ENCODE data around the gene GABRA5. TPM values are rescaled to one million over a fixed set of nuclear protein-coding genes. Genes with fewer than 3 reads are reported as not detected.

GABRA5 gene
- total RNA-seq, 1 donor from 2014 or later = 0.21 TPM

DNA sequence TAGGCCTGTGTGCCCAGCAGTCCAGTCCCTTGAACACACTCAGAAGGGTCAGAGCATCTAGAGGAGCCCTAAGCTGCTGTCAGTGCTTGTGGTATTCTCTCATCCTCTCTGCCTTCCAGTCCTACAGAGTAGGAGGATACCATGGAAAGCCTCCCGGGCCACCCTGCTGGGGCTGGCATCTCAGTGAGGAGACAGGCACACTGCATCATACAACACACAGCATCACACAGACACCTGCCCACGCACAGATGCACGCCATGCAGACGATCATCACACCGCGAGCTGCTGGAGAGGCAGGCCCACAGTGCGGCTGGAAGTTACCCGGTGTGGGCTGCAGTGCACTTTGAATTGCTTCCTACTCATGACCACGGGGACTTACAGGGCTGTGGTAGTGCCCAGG lies 15.2 kb downstream of the GABRA5 start:
- Histone ChIP-seq H3K4me3 (ENCODE audit: low read depth, low read length) (no peak overlapping the region), H3K36me3 (ENCODE audit: control insufficient read depth, insufficient read depth, low read length) (no peaks in the 10 kb centered on the region), H3K27me3 (ENCODE audit: control insufficient read depth, insufficient read depth, low read length) (no peaks in the 10 kb centered on the region)
- DNase-seq (ENCODE audit: low read depth) = no peak
- TF ChIP-seq, protein P1, sequence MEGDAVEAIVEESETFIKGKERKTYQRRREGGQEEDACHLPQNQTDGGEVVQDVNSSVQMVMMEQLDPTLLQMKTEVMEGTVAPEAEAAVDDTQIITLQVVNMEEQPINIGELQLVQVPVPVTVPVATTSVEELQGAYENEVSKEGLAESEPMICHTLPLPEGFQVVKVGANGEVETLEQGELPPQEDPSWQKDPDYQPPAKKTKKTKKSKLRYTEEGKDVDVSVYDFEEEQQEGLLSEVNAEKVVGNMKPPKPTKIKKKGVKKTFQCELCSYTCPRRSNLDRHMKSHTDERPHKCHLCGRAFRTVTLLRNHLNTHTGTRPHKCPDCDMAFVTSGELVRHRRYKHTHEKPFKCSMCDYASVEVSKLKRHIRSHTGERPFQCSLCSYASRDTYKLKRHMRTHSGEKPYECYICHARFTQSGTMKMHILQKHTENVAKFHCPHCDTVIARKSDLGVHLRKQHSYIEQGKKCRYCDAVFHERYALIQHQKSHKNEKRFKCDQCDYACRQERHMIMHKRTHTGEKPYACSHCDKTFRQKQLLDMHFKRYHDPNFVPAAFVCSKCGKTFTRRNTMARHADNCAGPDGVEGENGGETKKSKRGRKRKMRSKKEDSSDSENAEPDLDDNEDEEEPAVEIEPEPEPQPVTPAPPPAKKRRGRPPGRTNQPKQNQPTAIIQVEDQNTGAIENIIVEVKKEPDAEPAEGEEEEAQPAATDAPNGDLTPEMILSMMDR (IDR thresholded peaks at IDR 0.05; ENCODE audit: insufficient read depth, low read length, poor library complexity, severe bottlenecking) = no peak

DNA sequence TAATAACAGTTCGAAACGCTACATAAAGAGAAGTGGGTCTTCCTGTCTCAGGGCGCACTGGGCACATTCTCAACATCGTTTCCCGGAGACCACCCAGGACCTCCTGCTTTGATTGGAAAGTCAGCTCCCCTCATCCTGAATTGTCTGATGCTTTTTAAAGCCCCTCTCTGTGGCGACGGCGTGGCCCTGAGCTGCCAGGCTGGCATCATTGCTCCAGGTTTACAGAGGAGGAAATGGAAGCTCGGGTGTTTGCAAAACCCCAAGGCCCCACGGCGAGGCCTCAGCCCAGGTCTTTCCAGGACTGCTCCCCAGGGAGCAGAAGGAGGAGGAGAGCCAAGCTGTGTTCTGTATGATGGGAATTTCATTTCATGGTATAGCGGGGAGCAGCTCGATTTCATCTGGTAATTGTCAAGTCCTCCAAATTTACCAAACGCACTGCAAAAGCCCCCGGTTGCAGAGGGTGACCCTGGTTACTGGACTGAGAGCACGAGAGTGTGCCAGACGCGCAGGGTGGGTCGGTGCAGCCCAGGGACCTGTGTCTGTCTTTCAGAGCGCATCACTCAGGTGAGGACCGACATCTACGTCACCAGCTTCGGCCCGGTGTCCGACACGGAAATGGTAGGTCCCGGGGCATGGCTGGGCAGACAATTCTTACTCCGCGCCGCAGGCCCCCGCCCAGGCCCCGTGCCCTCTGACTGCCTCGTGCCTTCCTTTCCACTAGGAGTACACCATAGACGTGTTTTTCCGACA lies 15.9 kb downstream of the GABRA5 start:
- Histone ChIP-seq H3K4me3 (ENCODE audit: low read depth, low read length) (no peak overlapping the region), H3K27me3 (ENCODE audit: control insufficient read depth, insufficient read depth, low read length) (no peaks in the 10 kb centered on the region), H3K36me3 (ENCODE audit: control insufficient read depth, insufficient read depth, low read length) (no peaks in the 10 kb centered on the region)
- TF ChIP-seq, protein P1 (IDR thresholded peaks at IDR 0.05; ENCODE audit: insufficient read depth, low read length, poor library complexity, severe bottlenecking) = no peak
- DNase-seq (ENCODE audit: low read depth) = no peak

DNA sequence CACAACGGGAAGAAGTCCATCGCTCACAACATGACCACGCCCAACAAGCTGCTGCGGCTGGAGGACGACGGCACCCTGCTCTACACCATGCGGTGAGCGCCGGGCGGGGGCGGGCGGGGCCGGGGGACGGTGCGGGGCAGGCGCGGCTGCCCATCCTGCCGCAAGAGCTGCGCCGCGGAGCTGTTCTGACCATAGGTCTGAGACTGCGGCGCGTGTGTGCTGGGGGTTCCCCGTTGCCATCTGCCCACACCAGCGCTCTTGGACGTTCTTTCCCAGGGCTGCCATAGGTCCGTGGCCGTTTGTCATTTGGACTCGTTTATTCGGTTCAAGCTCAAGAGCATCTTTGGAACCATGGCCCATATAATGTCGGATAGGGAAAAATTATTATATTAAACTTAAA lies 16.6 kb downstream of the GABRA5 start:
- Histone ChIP-seq H3K36me3 (ENCODE audit: control insufficient read depth, insufficient read depth, low read length) (no peaks in the 10 kb centered on the region), H3K27me3 (ENCODE audit: control insufficient read depth, insufficient read depth, low read length) (no peaks in the 10 kb centered on the region), H3K4me3 (ENCODE audit: low read depth, low read length) (no peak overlapping the region)
- no peak for DNase-seq (ENCODE audit: low read depth)
- TF ChIP-seq, protein P1 (IDR thresholded peaks at IDR 0.05; ENCODE audit: insufficient read depth, low read length, poor library complexity, severe bottlenecking) = no peak

DNA sequence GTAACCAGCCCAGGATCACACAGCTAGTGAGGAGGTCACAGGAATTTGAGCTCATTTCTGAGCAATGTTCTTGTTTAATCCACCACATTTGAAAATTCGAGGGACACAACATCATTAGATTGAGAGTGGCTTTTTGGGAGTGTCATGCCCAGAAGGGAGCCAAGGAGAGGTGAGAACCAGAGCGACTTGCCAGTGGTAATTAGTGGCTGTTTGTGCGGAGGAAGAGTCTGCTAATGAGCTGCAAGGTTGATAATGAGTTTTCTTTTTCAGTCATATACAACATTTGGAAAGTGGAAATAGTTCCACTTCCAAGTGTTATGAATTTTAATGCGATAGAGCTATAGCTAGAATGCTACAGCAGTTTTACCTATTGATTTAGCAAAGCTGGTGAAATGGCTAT lies 19.7 kb downstream of the GABRA5 start:
- H3K4me3 ChIP-seq (ENCODE audit: low read depth, low read length) = no peak overlapping the region
- TF ChIP-seq, protein P1 (IDR thresholded peaks at IDR 0.05; ENCODE audit: insufficient read depth, low read length, poor library complexity, severe bottlenecking) = no peak
- H3K27me3 ChIP-seq (ENCODE audit: control insufficient read depth, insufficient read depth, low read length) = peaks cover 2% of the 10 kb centered on the region
- DNase-seq (ENCODE audit: low read depth) = no peak
- H3K36me3 ChIP-seq (ENCODE audit: control insufficient read depth, insufficient read depth, low read length) = no peaks in the 10 kb centered on the region

DNA sequence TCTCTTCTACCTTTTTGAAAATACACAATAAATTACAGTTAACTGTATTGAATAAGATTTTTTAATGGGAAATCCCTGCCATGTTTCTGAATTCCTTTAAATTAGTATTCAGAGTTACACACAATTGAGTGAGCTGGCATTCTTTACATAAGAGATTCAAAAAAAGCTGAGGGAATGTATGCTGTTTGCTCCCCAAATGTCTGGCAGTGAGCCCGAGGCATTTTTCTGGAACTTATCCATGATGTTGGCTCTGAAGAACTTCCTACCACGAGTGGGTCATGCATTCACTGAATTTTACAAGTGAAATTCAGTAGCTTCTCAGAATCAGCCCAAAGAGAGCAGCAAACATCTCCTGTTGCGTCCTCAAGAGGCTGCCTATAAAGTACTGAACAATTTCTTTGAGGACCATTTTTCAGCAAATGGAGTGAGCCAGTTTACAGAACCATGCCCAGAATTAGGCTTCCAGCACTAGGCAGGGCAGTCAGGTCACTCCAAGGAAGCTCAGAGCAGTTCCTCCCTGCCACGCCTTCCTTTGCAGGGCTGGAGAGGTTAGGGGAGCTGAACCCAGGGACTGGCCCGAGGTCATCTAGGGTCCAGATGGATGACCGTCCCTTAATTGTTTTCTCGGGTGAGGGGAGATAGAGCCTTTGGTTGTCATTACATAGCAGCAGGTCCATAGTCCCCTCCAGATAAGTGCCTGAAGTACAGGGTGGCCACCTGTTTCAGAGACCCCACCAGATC lies 21.2 kb downstream of the GABRA5 start:
- TF ChIP-seq, protein P1 (IDR thresholded peaks at IDR 0.05; ENCODE audit: insufficient read depth, low read length, poor library complexity, severe bottlenecking) = no peak
- no peaks in the 10 kb centered on the region for H3K36me3 ChIP-seq (ENCODE audit: control insufficient read depth, insufficient read depth, low read length)
- peaks cover 12% of the 10 kb centered on the region for H3K27me3 ChIP-seq (ENCODE audit: control insufficient read depth, insufficient read depth, low read length)
- no peak overlapping the region for H3K4me3 ChIP-seq (ENCODE audit: low read depth, low read length)
- DNase-seq (ENCODE audit: low read depth) = no peak
